GM12878 (cell line): ENCODE data around the gene SPATC1L. TPM values are rescaled to one million over a fixed set of nuclear protein-coding genes. Genes with fewer than 3 reads are reported as not detected.

Experiments
- BHLHE40 ChIP-seq, 2 experiments: fragments of 450-650 bp in 1 of 2; IDR thresholded peaks; 2 replicates each; pipeline ENCODE4 v1.6.1; 2011 to 2017; ENCODE audit warnings: low read depth in 2 of 2, borderline replicate concordance in 1 of 2, improper control_type of control experiment in 1 of 2, low read length in 1 of 2, mild to moderate bottlenecking in 1 of 2
- KDM1A ChIP-seq: fragments of 200-600 bp; sonication (generic); IDR thresholded peaks from 2 replicates; pipeline ENCODE4 v1.6.1; 2016; ENCODE audit warnings: borderline replicate concordance
- NFYB ChIP-seq: IDR thresholded peaks from 2 replicates; pipeline ENCODE4 v1.6.1; 2011; ENCODE audit warnings: low read depth, mild to moderate bottlenecking, low read length, improper control_type of control experiment, moderate library complexity; ENCODE audit not compliant: insufficient read depth
- RB1 ChIP-seq: fragments of 450-650 bp; formaldehyde crosslinking; IDR thresholded peaks from 2 replicates; pipeline ENCODE4 v1.6.1; 2017; ENCODE audit warnings: mild to moderate bottlenecking, borderline replicate concordance
- SIN3A ChIP-seq: IDR thresholded peaks from 2 replicates; pipeline ENCODE4 v1.6.1; 2012; ENCODE audit warnings: low read depth, low read length, improper control_type of control experiment
- SRF ChIP-seq, 2 experiments: IDR thresholded peaks; 2 replicates each; pipeline ENCODE4 v1.6.1; 2011; ENCODE audit warnings: low read depth in 2 of 2, low read length in 2 of 2, mild to moderate bottlenecking in 1 of 2, moderate library complexity in 1 of 2
- ZSCAN29 ChIP-seq: fragments of 450-650 bp; IDR thresholded peaks from 2 replicates; pipeline ENCODE4 v1.6.1; 2017; ENCODE audit warnings: mild to moderate bottlenecking, moderate library complexity
- polyA plus RNA-seq, 11 experiments: library from polyadenylated mRNA; depleted of rRNA in 4 of 11; unstranded in 6 of 11; stranded (reverse) in 5 of 11; fragments of >200 nt; fragmentation: Nextera tagmentation in 4 of 11; fragmentation: Illumina TruSeq in 1 of 11; extraction: Ambion mirVana in 4 of 11; extraction: Trizol in 1 of 11; gene quantifications; 1 replicate in 1 of 11; 2 replicates in 10 of 11; pipeline versions ENCODE4 v1.2.1 to v1.2.3, GENCODE V29; 2011 to 2016; ENCODE audit warnings: inconsistent platforms in 2 of 11, missing spikeins in 2 of 11, low read depth in 1 of 11
- total RNA-seq, 4 experiments: library from RNA; depleted of rRNA in 3 of 4; stranded (reverse); fragments of >200 nt in 3 of 4; fragmentation: Illumina TruSeq in 1 of 4; extraction: Trizol in 1 of 4; gene quantifications; 2 replicates each; pipeline versions ENCODE4 v1.2.1 to v1.2.3, GENCODE V29; 2013 to 2021
- TF ChIP-seq, protein P1 (sequence below): fragments of 450-650 bp; IDR thresholded peaks from 2 replicates; pipeline ENCODE4 v1.6.1; 2017; ENCODE audit warnings: mild to moderate bottlenecking, moderate library complexity
- TF ChIP-seq, protein P2 (sequence below): fragments of 150-350 bp; IDR thresholded peaks from 2 replicates; pipeline ENCODE4 v1.6.1; 2014; ENCODE audit warnings: mild to moderate bottlenecking, low read depth, low read length
- TF ChIP-seq, protein P3 (sequence below): fragments of 450-650 bp; IDR thresholded peaks from 2 replicates; pipeline ENCODE4 v1.6.1; 2017; ENCODE audit warnings: mild to moderate bottlenecking, low read depth, inconsistent platforms; ENCODE audit not compliant: poor library complexity, severe bottlenecking

The SPATC1L gene
- total and polyA plus RNA-seq, 10 of the 15 experiments (the other 5 are each of a cell fraction or from before 2014, with no cell fraction given) = 1.4 to 16.0 (median 7.0) TPM; not detected in 2

DNA sequence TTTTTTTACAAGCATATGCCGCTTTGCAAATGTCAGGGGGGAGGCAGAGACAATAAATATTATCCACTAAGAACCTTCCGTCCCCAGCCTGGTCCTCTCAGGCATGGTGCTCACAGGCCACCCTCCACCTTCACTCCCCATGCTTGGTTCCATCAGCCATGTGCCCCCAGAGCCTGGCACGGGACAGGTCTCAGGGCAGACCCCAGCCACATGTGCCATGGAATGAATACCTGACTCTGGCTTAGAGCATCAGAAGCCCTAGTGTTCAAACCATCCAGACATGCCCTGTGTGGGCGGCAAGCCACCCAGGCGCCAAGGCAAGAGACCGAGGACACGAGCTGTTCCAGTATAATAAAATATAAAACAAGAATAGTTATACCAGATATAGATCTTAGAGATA lies 39.0 kb upstream of the SPATC1L start (continued):
- TF ChIP-seq BHLHE40 (IDR thresholded peaks at IDR 0.05; ENCODE audit: borderline replicate concordance in 1 of 2, low read depth in 2 of 2, low read length in 1 of 2) = no peak
- TF ChIP-seq ZSCAN29 = no peak
- no peak for TF ChIP-seq KDM1A
- TF ChIP-seq RB1 = no peak
- TF ChIP-seq SIN3A = no peak
- TF ChIP-seq, protein P1, sequence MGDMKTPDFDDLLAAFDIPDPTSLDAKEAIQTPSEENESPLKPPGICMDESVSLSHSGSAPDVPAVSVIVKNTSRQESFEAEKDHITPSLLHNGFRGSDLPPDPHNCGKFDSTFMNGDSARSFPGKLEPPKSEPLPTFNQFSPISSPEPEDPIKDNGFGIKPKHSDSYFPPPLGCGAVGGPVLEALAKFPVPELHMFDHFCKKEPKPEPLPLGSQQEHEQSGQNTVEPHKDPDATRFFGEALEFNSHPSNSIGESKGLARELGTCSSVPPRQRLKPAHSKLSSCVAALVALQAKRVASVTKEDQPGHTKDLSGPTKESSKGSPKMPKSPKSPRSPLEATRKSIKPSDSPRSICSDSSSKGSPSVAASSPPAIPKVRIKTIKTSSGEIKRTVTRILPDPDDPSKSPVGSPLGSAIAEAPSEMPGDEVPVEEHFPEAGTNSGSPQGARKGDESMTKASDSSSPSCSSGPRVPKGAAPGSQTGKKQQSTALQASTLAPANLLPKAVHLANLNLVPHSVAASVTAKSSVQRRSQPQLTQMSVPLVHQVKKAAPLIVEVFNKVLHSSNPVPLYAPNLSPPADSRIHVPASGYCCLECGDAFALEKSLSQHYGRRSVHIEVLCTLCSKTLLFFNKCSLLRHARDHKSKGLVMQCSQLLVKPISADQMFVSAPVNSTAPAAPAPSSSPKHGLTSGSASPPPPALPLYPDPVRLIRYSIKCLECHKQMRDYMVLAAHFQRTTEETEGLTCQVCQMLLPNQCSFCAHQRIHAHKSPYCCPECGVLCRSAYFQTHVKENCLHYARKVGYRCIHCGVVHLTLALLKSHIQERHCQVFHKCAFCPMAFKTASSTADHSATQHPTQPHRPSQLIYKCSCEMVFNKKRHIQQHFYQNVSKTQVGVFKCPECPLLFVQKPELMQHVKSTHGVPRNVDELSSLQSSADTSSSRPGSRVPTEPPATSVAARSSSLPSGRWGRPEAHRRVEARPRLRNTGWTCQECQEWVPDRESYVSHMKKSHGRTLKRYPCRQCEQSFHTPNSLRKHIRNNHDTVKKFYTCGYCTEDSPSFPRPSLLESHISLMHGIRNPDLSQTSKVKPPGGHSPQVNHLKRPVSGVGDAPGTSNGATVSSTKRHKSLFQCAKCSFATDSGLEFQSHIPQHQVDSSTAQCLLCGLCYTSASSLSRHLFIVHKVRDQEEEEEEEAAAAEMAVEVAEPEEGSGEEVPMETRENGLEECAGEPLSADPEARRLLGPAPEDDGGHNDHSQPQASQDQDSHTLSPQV = no peak
- no peak for TF ChIP-seq NFYB
- TF ChIP-seq SRF (IDR thresholded peaks at IDR 0.05; ENCODE audit: low read depth in 2 of 2, low read length in 2 of 2) = no peak
- TF ChIP-seq, protein P2, sequence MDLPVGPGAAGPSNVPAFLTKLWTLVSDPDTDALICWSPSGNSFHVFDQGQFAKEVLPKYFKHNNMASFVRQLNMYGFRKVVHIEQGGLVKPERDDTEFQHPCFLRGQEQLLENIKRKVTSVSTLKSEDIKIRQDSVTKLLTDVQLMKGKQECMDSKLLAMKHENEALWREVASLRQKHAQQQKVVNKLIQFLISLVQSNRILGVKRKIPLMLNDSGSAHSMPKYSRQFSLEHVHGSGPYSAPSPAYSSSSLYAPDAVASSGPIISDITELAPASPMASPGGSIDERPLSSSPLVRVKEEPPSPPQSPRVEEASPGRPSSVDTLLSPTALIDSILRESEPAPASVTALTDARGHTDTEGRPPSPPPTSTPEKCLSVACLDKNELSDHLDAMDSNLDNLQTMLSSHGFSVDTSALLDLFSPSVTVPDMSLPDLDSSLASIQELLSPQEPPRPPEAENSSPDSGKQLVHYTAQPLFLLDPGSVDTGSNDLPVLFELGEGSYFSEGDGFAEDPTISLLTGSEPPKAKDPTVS = no peak
- TF ChIP-seq, protein P3, sequence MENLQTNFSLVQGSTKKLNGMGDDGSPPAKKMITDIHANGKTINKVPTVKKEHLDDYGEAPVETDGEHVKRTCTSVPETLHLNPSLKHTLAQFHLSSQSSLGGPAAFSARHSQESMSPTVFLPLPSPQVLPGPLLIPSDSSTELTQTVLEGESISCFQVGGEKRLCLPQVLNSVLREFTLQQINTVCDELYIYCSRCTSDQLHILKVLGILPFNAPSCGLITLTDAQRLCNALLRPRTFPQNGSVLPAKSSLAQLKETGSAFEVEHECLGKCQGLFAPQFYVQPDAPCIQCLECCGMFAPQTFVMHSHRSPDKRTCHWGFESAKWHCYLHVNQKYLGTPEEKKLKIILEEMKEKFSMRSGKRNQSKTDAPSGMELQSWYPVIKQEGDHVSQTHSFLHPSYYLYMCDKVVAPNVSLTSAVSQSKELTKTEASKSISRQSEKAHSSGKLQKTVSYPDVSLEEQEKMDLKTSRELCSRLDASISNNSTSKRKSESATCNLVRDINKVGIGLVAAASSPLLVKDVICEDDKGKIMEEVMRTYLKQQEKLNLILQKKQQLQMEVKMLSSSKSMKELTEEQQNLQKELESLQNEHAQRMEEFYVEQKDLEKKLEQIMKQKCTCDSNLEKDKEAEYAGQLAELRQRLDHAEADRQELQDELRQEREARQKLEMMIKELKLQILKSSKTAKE = no peak
